MM.1S (cell line): ENCODE results near the gene HHIPL2.

Experiments
- CTCF ChIP-seq: fragments of 300-600 bp; sonication (generic); IDR thresholded peaks from 2 replicates; pipeline ENCODE4 v1.5.1; 2016; ENCODE audit warnings: antibody characterized with exemption, low read length, mixed read lengths
- EZH2 ChIP-seq: fragments of 300-600 bp; sonication (generic); optimal IDR thresholded peaks from 2 replicates; pipeline ENCODE3; 2017; ENCODE audit warnings: low read depth, mild to moderate bottlenecking, antibody characterized with exemption, low read length, mixed read lengths

- TF ChIP-seq CTCF: no peak
- no peak for TF ChIP-seq EZH2
These were observed 9.7 kb upstream of the HHIPL2 start for GRCh38 chr1:222557574-222557973.
